HG03097 (cell line): ENCODE measurements around the gene STON2.

ENCODE experiments used
- ATAC-seq: cut with Tn5 transposase; IDR thresholded peaks from one replicate; pipeline ENCODE4 v1.9.1; 2021; ENCODE audit not compliant: unreplicated experiment, low FRiP score

The STON2 gene

DNA sequence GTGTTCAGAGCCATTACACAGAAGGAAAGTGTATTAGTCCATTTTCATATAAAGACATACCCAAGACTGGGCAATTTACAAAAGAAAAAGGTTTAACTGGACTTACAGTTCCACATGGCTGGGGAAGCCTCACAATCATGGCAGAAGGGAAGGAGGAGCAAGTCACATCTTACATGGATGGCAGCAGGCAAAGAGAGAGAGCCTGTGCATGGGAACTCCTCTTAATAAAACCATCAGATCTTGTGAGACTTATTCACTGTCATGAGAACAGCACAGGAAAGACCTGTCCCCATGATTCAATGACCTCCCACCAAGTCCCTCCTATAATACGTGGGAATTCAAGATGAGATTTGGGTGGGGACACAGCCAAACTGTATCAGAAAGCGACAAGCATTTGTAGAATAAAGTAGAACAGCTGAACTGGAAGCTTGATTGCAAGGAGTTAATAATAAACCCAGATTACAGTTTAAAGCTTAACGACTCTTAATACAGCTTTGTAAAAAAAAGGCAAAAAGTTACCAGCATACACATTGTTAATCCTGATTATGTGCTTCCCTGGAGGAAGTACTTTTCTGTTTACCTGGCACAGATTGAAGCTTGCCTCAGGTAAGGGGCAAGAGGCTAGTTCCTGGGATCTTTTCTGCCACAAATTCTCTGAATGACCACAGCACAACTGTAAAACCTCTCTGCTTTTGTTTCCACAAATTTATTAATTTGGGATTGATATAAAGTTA lies 18.1 kb upstream of the STON2 start:
- ATAC-seq: no peak

DNA sequence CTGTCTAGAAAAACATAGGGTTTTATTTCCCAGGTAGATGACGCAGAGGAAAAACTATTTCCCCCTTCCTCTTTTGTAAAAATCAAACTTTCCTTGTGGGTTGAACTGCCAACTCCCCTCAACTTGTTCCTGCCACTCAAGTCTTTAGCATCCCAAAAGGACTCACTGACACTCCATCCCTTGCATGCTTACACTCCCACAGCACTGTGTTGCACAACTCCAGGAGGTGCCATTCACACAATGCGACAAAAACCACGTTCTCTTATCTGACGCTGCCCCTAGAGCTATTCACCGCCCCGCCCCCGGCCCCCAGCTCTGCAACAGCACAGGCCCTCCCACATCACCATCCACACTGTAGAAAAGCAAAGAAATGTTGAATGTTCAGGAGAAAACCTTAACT lies 16.9 kb upstream of the STON2 start:
- no peak for ATAC-seq

DNA sequence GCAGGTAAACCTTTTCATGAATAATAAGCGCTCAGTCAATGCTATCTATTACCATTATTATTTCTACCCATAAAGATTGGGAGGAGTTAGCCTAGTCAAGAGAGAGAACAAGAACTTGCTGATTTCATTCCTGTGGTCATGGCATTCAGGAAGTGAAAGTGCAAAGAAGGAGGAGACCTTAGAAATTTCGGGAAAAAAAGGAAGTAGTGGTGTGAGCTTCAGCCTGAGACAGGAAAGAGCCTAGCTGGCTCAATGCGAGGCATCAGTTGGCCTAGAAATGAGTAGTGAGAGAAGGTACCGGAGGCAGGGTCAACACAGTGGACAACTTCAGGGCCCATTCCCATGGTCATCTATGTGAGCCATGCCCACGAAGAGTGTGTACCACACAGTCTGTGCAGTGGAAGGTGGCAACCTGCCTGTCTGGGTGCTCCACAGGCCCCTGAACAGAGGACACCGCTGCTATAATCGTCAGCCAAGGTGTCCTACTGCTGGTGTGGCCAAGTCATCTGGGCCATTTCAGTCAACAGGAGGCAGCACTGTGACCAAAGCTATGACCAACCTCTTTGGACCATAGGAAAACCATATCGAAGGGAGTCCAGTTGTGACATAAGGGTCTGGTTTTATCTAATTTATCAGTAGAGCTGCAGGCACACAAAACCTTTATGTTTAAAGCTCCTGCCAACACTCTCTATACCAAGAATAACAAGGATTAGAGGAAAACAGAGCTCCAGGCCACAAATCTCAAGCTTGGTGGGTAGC lies 16.2 kb upstream of the STON2 start:
- no peak for ATAC-seq

DNA sequence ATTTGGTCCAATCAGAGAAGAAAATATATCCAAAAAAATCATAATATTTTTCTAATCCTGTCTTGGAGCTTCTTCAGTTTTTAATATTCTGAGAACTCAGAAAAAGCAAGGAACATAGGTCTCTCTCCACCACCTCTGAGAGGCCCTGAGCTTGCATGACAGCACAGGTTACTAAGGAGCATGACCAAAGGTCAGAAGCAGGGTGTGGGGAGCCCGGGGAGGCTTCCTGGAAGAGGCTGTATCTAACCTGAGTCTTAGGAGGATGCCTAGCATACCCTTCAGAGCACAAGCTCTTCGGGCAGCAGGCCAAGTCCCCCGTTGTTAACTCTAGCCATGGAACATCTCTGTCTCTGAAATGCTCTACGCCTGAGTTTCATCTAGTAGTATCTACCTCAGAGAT lies 15.7 kb upstream of the STON2 start:
- no peak for ATAC-seq

DNA sequence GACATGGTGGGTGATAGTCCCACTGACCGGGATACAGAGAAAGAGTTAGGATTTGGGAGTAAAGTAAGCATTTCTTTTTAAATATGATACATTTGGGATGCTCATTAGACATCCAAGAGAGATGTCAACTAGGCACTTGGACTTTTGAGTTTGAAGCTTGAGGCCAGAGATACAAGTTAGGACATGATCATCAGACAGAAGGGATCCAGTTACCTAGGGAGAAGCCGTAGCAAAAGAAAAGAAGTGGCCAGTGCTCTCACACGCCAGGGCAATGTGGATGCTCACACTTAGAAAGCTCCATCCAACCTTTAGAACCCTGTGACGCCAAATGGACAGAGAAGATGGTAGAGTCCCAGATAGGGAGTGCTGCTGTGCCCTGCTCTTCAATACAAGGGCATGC lies 14.0 kb upstream of the STON2 start:
- no peak for ATAC-seq

DNA sequence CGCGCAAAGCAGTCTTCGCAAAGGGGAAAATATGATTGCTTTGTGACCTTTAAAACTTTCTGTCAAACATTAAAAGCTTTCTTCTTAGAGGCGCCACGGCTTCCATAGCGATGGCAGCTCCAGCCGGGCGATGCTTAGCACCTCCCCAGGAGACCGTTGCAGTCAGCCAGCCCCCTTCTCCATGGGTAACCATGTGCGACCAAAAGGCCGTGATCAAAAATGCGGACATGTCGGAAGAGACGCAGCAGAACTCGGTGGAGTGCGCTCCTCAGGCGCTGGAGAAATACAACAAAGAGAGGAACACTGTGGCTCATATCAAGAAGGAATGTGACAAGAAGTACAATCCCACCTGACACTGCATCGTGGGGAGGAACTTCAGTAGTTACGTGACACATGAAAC lies 12.7 kb upstream of the STON2 start:
- no peak for ATAC-seq

DNA sequence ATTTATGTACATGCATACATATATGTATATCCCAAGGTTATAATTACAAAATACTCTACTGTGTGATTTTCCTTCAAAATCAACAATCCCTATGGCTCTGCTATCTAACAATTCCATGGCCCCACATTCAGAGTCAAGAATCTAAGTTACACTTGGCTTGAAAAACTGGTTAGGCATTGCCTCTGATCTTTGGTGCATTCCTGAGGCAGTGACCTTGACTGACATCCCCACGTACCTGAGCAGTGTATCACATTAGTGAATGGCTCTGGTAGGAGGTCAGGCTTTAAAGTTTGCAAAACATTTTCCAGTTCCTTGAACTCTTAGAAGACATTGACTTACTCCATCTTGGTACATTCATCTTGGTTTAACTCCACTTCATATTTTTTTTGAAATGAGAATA lies 8.5 kb upstream of the STON2 start:
- ATAC-seq: no peak

DNA sequence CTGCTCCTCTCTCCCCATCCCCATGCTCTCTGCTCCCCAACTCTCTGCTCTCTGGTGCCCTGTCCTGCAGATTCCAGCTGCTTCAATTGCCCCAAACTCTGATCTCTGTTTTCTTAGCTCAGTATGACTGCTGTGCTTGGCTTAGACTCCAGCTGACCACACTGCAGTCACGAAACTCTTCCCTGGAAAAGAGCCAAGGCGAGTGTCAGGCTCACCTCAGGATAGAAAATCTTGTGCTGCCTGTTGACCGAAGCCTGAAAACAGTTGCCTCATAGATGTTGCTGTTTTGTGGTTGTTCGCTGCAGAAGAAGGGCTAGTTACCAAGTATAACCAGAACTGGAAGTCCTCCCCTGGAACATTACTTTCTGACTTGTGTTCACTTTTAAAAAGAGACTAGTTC lies 6.7 kb upstream of the STON2 start:
- no peak for ATAC-seq

DNA sequence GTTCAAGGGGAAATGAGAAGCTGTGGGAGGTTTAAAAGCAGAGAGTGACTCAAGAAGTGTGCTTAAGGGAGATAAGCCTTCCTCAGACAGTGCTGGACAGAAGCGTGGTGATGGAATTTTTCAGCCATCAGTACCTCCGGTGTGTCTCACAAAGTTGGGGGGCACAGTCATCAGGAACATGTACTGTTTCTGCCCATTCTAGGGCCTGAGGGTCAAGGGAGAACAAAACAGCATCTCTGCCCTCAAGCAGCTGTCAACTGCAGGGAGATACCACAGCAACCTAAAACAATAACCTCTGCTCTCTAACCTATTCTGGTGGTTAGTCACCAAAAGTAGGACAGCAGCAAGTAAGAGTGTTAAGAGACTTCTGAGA lies 2.0 kb upstream of the STON2 start:
- ATAC-seq: no peak

DNA sequence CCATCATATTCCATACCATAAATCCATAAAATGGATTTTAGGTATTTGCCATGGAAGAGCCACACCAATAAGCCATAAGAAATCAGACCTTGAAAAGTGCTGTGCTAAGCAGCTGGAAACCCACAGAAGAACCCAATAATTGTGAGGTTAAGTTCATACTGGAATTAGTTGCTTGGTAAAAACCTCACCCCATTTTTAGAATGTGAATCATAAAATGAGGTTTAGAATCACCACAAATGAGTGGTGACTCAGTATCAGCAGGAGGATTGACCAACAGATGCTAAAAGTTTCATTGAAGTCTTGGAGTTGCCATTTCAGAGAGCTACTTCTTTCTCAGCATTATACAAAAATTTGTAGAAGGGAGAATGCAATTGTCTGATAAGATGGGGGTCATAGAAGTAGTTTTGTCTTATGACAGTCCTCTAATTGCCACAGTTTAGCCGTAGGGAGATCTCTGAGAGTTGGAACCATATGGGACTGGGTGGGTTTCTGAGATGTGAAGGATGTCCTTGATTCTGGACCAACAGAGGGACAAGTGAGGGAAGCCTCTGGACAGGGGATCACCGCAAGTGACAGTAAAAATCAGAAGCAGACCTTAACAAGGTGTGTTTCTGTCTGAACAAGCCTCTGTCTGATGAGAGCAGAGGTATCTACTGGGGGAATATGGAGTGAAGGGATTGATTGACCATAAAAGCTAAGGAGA lies 1.4 kb upstream of the STON2 start:
- no peak for ATAC-seq

DNA sequence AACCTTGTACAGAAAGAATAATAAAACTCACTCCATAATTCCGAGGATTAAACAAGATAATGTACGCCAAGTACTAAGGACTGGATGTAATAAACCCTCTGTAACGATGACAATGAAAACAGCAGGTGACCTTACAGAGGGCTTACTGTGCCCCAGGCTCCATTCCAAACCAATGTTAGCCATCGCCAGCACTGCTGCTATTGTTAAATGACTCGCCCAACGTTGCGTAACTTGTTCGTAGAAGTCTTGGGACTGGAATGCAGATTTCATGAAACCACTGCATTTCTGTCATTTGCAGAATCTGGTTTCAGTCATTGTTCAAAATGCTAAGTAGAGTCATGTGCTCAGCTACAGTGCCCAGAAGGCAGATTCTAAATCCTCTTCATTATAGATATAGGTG lies 728 bp upstream of the STON2 start:
- ATAC-seq: no peak

DNA sequence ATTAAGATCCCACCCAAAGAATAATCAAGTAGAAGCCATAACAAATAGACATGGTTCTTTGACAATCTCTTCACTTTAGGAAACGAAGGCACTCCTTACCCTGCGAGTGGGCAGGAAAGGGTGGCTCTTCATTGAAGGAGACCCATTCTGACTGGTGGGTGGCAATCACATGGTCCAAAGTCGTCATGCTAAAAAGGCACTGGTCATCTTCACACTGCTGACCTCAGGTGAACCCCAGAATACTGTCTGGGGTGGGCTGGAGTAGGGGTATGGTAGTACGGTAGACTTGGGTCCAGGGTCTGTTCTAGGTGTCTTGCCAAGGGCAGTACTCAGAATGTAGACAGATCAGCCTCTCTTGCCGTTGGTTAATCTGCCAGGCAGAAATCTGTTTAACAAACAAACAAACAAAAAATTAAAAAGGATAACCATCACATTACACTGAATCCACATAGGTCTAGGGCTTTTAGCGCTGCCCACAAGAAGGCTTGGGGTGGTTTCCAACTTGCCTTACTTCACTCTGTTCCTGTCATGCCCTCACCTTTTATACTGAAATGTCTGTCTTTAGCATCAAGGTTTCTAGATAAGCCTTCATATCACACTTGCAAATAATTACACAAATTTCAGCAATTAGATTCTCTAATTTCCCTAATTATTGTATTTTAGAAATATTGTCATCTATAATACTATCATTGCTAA lies 1.8 kb downstream of the STON2 start:
- no peak for ATAC-seq

DNA sequence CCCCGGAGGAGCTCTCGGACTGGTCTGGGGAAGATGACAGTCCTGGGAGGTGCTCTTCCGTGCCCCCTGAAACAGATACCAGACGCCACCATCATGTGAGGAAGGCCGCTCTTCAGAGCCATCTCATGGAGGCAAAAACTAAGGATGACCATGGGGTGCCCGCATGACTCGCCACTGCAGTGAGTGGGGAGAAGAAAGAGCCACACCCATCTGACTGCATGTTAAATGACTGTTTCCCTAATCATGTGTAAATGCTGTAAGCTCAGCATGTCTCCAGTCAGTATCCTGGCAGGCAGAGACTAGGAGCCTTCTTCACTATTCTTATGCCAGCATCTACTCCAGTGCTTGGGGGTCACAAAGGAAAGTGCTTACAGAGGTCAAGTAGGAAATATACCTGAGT lies 4.0 kb downstream of the STON2 start:
- ATAC-seq: no peak

DNA sequence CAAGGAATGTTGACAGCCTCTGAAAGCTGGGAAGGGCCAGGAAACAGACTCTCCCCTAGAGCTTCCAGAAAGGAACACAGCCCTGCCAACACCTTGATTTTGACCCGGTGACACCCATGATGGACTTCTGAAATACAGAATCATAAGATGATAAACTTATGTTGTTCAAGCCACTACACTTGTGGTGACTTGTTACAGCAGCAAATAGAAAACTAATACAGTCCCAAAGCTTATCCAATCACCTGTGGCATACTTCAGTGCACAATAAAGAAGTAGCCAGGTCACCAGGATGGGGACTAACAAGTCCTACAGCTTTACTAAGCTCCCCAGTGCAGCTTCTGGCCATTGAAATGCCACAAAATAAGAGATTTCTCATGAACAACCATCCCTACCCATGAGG lies 5.4 kb downstream of the STON2 start:
- no peak for ATAC-seq

DNA sequence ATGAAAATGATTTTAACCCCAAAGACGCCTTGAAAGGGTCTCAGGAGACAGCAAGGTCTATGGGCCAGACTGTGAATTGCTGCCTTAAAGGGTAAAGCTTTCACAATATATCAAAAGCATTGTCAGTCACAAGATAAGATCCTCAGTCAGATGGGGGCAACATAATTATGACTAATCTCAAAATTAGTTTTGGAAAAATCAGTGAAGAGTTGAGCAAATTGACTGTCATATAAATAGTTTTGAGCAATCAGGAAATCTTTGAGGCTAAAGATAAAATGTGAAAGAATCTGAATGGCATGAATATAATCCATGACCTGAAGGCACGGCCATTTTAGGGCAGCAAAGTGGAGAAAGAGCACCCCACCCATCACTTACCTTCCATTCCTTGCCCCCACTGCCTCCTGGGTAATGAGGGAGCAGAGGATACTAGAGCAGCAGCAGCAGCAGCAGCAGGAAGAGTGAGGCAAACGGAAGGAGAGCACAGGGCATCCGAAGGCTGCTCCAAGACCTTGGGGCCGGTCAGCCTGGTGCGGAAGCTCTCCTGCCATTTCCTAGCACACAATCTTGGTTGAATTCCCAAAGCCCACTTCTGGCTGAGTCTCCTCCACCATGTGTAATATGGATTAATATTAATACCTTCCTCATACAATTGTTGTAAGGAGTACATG lies 7.0 kb downstream of the STON2 start:
- no peak for ATAC-seq

DNA sequence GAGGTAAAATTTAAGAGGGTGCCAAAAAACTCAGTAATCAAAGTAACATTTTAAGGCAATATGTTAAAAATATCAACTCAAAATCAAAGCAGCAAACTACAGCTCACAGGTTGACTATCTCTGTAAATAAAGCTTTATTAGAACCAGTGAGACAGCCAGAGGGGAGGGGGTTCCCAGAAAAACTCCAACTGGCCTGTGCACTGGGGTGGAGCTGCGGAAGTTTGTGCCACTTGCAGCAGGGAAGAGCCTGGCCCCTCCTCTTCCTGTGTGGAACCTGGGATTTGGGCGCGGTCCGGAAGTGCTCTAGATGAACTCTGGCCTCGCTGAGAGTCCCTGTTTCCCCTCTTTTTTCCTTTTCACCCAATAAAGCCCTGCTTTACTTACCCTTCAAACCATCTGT lies 8.1 kb downstream of the STON2 start:
- no peak for ATAC-seq

DNA sequence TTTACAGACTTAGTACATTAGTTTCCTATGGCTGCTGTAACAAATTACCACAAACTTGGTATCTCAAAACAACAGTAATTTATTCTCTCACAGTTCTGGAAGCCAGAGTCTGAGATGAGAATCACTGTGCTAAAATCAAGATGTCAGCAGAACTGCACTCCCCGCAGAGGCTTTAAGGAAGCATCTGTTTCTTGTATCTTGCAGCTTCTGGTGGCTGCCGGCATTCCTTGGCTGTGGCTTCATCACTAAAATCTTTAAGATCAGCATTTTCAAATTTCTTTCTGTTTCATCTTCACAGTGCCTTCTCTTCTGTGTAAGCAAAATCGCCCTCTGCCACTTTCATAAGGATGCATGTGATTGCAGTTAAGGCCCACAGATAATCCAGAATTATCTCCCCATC lies 9.4 kb downstream of the STON2 start:
- no peak for ATAC-seq

DNA sequence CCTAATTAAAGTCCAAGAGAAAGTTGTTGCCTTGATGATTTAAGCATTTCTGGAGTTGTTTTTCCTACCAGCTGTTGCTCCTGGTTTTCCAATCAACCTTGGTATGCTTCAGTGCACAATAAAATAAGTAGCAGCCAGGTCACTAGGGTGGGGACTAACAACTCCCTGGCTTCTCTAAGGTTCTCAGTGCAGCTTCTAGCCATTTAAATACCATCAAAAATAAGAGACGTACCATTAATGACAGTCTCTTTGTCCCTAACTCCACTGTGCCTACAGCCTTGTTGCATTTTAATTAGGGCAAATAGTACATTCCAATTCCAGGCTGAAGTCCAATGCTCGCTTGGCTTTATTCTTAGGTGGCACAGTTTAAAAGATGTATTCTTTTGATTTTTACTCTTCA lies 11.8 kb downstream of the STON2 start:
- ATAC-seq: no peak

DNA sequence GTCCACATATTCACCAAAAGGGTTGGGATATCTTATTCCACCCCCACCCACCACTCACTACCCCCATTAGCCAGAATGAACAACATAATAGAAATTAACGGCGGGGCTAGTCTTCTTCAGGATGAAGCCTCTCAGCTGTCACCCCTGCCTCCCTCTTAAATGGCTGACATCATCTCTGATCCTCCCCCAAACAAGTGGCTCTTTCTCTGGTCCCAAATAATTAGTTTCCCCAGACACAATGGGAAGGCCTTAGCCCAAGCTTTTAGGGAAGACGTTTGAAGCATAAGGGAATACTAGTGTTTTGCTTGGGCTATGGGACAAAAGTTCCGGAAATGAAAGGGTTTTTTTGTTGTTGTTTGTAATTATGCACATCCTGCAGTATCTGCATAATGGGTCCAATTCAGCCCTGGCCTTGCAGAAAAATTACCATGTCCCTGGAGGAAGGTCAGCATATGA lies 13.8 kb downstream of the STON2 start:
- ATAC-seq: no peak

DNA sequence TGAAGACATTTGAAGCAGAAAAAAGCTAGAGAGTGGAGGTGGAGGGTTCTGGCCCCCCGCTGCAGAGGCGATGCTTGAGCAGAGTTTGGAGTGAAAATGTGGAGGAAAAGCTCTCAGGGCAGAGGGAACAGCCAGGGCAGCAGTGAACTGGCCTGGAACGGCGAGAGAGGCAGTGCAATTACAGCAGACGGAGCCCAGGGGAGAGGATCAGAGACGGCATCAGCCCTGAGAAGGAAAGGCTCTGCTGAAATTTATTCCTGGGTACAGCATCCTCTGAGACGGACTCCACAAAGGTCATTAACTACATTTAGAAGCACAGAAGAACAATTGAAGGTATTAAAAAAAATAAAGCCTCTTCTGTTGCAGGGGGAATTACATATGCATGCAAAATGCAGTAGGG lies 14.2 kb downstream of the STON2 start:
- no peak for ATAC-seq

DNA sequence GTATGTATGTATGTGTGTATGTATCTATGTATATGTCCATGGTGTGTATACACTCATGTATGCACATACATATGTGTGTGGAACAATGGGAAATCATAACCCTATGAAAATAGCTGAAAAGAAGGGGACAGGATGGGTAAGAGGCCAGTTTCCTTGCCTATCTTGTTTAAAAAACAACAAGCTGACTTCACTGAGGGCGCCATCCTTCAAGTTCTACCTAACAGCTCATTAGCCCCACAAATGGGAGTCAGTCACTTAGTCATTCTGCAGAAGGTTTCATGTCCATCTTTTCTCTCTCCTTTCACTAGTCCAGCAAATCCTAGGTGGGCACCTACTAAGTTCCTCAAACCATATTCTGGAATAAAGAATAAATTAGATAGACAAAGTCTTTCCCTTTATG lies 14.7 kb downstream of the STON2 start:
- no peak for ATAC-seq
